GM10266 (cell line): ENCODE results near the gene PDZD2.

Experiments used
- DNase-seq: peaks from one replicate; pipeline ENCODE4 v3.0.0; 2012; ENCODE audit errors: extremely low spot score
- TF ChIP-seq, protein P1 (sequence below): IDR thresholded peaks from 2 replicates; pipeline ENCODE4 v1.5.1; 2012; ENCODE audit warnings: mild to moderate bottlenecking, low read depth; ENCODE audit not compliant: control insufficient read depth, insufficient read depth; ENCODE audit errors: missing control alignments

The PDZD2 gene

DNA sequence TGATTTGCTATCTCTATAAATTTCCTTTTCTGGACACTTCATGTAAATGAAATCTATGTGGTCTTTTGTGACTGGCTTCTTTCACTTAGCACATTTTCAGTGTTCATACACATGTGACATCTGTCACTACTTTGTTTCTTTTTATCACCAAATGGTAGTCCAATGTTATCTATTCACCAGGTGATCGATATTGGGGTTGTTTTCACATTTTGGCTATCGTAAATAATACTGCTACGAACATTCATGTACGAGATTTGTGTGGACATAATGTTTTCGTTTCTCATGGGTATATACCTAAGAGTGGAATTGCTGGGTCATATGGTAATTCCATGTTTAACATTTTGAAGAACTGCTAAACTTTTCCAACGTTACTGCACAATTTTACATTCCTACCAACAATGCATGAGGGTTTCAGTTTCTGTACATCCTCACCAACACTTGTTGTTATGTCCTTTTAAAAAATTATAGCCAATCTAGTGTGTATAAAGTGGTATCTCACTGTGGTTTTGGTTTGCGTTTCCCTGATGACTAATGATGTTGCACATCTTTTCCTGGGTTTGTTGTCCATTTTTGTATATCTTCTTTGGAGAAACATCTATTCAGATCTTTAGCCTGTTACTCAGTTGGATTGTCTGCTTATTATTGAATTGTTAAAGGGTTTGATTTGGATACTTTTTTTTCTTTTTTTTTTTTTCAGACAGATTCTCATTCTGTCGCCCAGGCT, 263.0 kb downstream of the PDZD2 start:
- DNase-seq = no peak

DNA sequence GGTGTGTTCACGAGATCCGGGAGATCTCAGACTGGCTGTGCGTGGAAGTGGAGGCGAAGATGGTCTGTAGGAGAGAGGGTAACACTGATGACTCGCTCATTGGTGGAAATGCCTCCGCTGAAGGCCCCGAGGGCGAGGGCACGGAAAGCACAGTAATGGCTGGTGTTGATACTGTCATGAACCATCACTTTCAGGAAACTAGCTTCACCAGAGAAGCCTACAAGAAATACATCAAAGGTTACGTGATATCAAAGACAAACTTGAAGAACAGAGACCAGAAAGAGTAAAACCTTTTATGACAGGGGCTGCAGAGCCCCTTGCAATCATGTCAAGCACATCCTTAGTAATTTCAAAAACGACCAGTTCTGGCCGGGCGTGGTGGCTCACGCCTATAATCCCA, 269.5 kb downstream of the PDZD2 start:
- DNase-seq = no peak
- TF ChIP-seq, protein P1, sequence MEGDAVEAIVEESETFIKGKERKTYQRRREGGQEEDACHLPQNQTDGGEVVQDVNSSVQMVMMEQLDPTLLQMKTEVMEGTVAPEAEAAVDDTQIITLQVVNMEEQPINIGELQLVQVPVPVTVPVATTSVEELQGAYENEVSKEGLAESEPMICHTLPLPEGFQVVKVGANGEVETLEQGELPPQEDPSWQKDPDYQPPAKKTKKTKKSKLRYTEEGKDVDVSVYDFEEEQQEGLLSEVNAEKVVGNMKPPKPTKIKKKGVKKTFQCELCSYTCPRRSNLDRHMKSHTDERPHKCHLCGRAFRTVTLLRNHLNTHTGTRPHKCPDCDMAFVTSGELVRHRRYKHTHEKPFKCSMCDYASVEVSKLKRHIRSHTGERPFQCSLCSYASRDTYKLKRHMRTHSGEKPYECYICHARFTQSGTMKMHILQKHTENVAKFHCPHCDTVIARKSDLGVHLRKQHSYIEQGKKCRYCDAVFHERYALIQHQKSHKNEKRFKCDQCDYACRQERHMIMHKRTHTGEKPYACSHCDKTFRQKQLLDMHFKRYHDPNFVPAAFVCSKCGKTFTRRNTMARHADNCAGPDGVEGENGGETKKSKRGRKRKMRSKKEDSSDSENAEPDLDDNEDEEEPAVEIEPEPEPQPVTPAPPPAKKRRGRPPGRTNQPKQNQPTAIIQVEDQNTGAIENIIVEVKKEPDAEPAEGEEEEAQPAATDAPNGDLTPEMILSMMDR = no peak

More for the DNA sequence above, 263.0 kb downstream of the PDZD2 start:
- TF ChIP-seq, protein P1 = no peak

DNA sequence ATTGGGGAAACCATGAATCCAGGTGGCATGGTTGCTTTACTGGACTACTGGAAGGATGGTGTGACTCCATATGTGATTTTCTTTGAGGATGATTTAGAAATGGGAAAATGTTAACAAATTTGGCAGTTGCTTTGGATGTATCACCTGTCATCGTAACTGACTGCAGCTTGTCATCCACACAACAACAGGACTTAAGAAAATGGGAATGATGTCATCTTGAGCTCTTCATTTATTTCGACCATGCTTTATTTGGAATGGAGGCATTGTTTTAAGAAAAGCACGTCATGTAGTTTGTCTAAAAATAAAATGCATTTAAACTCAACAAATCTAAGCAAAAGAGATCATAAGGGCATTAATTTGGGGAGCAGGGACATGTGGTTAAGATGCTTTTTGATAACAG, 270.1 kb downstream of the PDZD2 start:
- DNase-seq = no peak
- TF ChIP-seq, protein P1 = no peak

DNA sequence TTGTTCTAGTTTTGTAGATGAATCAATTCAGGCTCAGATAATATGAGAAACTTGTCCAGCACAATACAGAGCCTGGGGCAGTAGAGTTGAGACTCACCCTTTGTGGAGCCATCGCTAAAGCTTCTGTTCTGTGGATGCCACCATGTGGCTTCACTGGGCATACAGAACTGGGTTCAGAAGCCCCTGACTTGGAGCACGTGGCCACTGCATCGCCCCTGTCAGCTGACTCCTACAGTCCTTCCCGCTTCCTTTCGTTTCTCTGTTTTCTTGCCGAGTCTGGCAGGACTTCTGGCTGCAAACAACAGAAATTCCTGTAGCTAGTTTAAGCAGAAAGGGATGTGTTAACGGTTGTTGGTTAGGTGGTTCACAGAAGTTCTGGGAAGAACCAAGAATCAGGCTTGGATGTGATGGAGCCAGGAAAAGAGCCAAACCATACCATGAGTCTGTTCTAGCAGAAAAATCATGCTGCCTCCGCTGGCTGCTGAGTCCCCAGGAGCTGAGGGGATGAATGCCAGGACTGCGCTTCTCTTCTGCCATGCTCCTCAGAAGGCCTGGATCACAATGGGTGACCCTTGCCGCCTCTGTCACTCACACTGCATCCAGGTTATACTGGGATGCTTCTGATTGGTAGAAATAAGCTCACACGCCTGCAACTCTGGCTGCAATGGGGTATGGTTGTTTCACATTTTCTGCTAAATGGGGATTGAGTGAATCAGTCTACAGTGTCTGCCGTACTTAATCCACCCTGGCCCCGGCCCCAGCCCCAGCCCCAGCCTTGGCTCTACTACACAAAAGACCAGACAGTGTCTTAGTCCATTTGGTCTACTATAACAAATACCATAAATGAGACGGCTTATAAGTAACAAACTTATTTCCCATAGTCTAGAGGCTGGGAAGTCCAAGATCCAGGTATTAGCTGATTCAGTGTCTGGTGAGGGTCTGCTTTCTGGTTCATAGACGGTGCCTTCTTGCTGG, 272.6 kb downstream of the PDZD2 start:
- TF ChIP-seq, protein P1 = no peak
- no peak for DNase-seq

DNA sequence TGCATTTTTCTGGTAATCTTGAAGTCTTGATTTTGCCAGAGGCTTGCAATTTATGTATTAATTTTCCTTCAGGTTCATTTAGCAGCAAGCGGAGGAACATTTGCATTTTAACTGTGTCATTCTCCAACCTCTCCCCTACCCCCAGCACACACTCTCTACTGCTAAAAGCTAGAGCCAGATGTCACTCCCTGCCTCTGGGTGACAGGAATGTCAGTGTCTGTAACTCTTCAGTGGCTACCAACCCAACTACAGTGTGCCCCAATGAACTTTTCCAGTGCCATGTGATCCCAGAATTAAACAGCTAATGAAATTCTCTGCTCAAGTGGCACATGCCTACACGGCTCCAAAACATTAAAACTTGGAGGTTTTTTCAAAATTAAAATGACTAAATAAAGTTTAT, 274.9 kb downstream of the PDZD2 start:
- TF ChIP-seq, protein P1 = no peak
- DNase-seq = no peak

DNA sequence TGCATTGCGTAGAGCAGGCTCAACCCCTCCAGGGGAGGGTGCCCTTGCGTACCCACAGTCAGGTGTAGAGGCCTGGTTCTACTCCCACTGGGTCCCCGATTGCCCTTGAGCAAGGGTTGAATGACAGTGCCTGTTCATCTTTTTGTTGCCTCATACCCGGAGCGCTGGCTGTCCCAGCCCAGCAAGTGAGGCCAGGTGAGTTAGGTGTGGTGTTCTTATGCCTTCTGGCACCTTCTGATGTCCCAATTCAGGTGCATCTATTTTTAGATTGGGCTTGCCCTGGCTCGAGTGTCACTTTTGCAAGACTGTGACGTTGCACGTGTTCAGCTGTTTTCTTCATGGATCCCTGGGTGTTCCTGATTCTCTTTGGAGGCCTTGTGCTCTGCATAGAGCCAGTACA, 277.4 kb downstream of the PDZD2 start:
- TF ChIP-seq, protein P1 = no peak
- DNase-seq = no peak

DNA sequence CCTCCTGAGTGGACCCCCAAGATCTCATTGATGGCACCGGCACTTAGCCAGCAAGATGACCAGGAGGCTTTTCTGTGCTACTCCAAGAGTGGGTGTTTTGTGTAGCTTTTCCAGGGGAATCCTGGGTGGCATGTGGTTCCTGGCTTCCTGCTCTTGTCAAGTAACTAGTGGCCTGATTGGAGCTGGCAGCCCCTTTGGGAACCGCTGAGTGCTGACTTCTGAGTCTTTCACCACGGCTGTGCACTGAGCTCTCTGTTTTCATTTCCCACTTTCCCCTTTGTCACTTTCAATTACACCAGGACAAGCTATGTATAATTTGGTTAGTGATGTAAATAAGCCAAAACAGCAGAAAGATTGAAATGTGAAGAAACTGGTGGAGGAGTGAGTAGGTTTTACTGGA, 279.8 kb downstream of the PDZD2 start:
- no peak for DNase-seq
- TF ChIP-seq, protein P1 = no peak
